ENCODE data around the gene CCDC40. TPM values are rescaled to one million over a fixed set of nuclear protein-coding genes. Genes with fewer than 3 reads are reported as not detected.

Gene CCDC40
- total and polyA plus RNA-seq, 2 of the 13 experiments (the other 11 are each of a cell fraction or from before 2014, with no cell fraction given) = 4.1 to 5.5 TPM

DNA sequence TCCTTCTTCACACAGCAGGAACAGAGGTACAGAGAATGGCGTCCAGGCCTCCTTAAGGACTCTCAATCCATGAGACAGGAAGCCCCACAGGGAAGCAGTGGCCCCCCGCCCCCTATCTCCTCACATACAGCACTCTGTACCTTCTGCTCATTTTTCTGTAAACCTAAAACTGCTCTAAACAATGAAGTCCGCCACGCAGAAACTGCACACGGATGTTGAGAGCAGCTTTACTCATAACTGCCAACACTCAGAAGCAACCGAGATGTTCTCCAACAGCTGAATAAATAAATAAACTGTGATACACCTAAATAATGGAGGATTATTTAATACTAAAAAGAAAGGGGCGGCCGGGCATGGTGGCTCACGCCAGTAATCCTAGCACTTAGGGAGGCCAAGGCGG, 10.6 kb upstream of the CCDC40 start:
- ChIA-PET POLR2A (interaction anchor here (1.4 kb wide), 1 partner anchor 32 kb away, joined by 3 read pairs; no protein-coding TSS in a partner anchor), CTCF (ENCODE audit: low intra/inter-chr PET ratio, low total read pairs) (no interaction called here)
- no peaks in the 10 kb centered on the region for H3K9me3 ChIP-seq (ENCODE audit: low read length)
- no TSS peak for BruUV-seq (replicated peaks)
- 0 out of 5 replicates have a peak, but pooled peaks cover 0 to 2% of the 10 kb centered on the region in 2 experiments for H3K36me3 ChIP-seq (replicated peaks in 1 of 2; ENCODE audit: control insufficient read depth in 1 of 2, insufficient read depth in 2 of 2, low read length in 2 of 2)
- peaks cover 72% of the 10 kb centered on the region for H3K4me1 ChIP-seq (ENCODE audit: insufficient read depth, low read length)
- H3K9ac ChIP-seq (ENCODE audit: insufficient read depth, low read depth, low read length) = no peak overlapping the region
- TF ChIP-seq KDM6A (CRISPR knock-in tag; IDR thresholded peaks at IDR 0.05; ENCODE audit: low read depth) (no peak), ZKSCAN1 (IDR thresholded peaks at IDR 0.05; ENCODE audit: low read length) (no peak), SALL2 (CRISPR knock-in tag; IDR thresholded peaks at IDR 0.05) (no peak), JUNB (CRISPR knock-in tag; IDR thresholded peaks at IDR 0.05; ENCODE audit: borderline replicate concordance) (no peak), POLR2AphosphoS2 (IDR thresholded peaks at IDR 0.05; ENCODE audit: low read depth, low read length) (no peak), SIN3B (IDR thresholded peaks at IDR 0.05; ENCODE audit: low read length) (no peak), ZNF563 (CRISPR knock-in tag; IDR thresholded peaks at IDR 0.05) (no peak)
- TF ChIP-seq, protein P1, sequence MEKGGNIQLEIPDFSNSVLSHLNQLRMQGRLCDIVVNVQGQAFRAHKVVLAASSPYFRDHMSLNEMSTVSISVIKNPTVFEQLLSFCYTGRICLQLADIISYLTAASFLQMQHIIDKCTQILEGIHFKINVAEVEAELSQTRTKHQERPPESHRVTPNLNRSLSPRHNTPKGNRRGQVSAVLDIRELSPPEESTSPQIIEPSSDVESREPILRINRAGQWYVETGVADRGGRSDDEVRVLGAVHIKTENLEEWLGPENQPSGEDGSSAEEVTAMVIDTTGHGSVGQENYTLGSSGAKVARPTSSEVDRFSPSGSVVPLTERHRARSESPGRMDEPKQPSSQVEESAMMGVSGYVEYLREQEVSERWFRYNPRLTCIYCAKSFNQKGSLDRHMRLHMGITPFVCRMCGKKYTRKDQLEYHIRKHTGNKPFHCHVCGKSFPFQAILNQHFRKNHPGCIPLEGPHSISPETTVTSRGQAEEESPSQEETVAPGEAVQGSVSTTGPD (CRISPR knock-in tag; IDR thresholded peaks at IDR 0.05) = no peak
- TF ChIP-seq, protein P2, sequence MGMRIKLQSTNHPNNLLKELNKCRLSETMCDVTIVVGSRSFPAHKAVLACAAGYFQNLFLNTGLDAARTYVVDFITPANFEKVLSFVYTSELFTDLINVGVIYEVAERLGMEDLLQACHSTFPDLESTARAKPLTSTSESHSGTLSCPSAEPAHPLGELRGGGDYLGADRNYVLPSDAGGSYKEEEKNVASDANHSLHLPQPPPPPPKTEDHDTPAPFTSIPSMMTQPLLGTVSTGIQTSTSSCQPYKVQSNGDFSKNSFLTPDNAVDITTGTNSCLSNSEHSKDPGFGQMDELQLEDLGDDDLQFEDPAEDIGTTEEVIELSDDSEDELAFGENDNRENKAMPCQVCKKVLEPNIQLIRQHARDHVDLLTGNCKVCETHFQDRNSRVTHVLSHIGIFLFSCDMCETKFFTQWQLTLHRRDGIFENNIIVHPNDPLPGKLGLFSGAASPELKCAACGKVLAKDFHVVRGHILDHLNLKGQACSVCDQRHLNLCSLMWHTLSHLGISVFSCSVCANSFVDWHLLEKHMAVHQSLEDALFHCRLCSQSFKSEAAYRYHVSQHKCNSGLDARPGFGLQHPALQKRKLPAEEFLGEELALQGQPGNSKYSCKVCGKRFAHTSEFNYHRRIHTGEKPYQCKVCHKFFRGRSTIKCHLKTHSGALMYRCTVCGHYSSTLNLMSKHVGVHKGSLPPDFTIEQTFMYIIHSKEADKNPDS (CRISPR knock-in tag; IDR thresholded peaks at IDR 0.05) = no peak
- H3K4me2 ChIP-seq (ENCODE audit: low read depth, low read length) = no peak overlapping the region
- H3K27me3 ChIP-seq (ENCODE audit: control insufficient read depth in 1 of 2, insufficient read depth in 2 of 2, low read length in 2 of 2) = no peaks in the 10 kb centered on the region
- ATAC-seq = no peak
- 96% methylated on average over 10 of the region's 10 CpGs for WGBS (ENCODE audit: low lambda C conversion rate)
- intact Hi-C loops (cut with micrococcal nuclease; ENCODE audit: unreplicated experiment) = no loop called here
- H2AFZ ChIP-seq (ENCODE audit: low read length) = no peak overlapping the region
- no peak for FAIRE-seq
- no peak for DNase-seq (ENCODE audit: low spot score)
- no peak overlapping the region for H3K27ac ChIP-seq (ENCODE audit: extremely low read length, insufficient read depth, low read length)
- no peak overlapping the region for H3K4me3 ChIP-seq (replicated peaks in 1 of 3; ENCODE audit: insufficient read depth in 1 of 3, low read depth in 2 of 3, low read length in 3 of 3)
- H4K20me1 ChIP-seq (ENCODE audit: insufficient read depth, low read length) = peaks cover 12% of the 10 kb centered on the region; the same call in 1 of the 2 replicates
- peaks cover 28% of the 10 kb centered on the region for H3K79me2 ChIP-seq (ENCODE audit: insufficient read depth, low read length)
- in situ Hi-C loops (cut with HindIII; ENCODE audit: extremely low pct_ligation_motif_present, low pct_unique_long_range_greater_than_20kb) = no loop called here
